HUES6 (cell line): ENCODE measurements around the gene CNIH2.
"Not testable (repeated sequence)": the region's sequence is repeated elsewhere in the genome, so short reads cannot be mapped to it uniquely, and the experiment has no call there.

Experiments
- H3K27ac ChIP-seq: 2 replicates; pipeline ENCODE4 v1.7.0; 2013; ENCODE audit warnings: low read depth, mild to moderate bottlenecking, low read length, inconsistent platforms
- H3K27me3 ChIP-seq: 2 replicates; pipeline ENCODE4 v1.6.1; 2013; ENCODE audit warnings: low read length; ENCODE audit not compliant: control insufficient read depth, insufficient read depth
- H3K36me3 ChIP-seq: 2 replicates; pipeline ENCODE4 v1.6.1; 2013; ENCODE audit warnings: low read length; ENCODE audit not compliant: control insufficient read depth, insufficient read depth
- H3K4me1 ChIP-seq: 2 replicates; pipeline ENCODE4 v1.6.1; 2013; ENCODE audit warnings: low read length; ENCODE audit not compliant: control insufficient read depth, insufficient read depth
- H3K4me3 ChIP-seq: 2 replicates; pipeline ENCODE4 v1.5.1; 2013; ENCODE audit warnings: low read depth, low read length
- H3K9ac ChIP-seq: one replicate; pipeline ENCODE4 v1.6.1; 2013; ENCODE audit warnings: mild to moderate bottlenecking, low read length
- H3K9me3 ChIP-seq: 2 replicates; pipeline ENCODE4 v1.6.1; 2013; ENCODE audit warnings: low read depth, low read length; ENCODE audit not compliant: control insufficient read depth, insufficient read depth

Gene CNIH2

GRCh38 chr11:66267039-66267378, 11.0 kb upstream of the CNIH2 start:
- H3K4me3 ChIP-seq: peak overlapping the region; percentile 75
- peak overlapping the region; percentile 7 for H3K9ac ChIP-seq
- H3K27ac ChIP-seq: no peak overlapping the region
- H3K9me3 ChIP-seq: no peaks in the 10 kb centered on the region
- H3K36me3 ChIP-seq: peaks cover 45% of the 10 kb centered on the region
- no peaks in the 10 kb centered on the region for H3K4me1 ChIP-seq
- H3K27me3 ChIP-seq: no peaks in the 10 kb centered on the region

- no peaks in the 10 kb centered on the region for H3K4me1 ChIP-seq
- no peak overlapping the region for H3K27ac ChIP-seq
- no peaks in the 10 kb centered on the region for H3K27me3 ChIP-seq
- H3K9ac ChIP-seq: peak overlapping the region; percentile 65
- peaks cover 45% of the 10 kb centered on the region for H3K36me3 ChIP-seq
- peak overlapping the region; percentile 75 for H3K4me3 ChIP-seq
- H3K9me3 ChIP-seq: no peaks in the 10 kb centered on the region
These were observed 10.4 kb upstream of the CNIH2 start for GRCh38 chr11:66267379-66268243.

- Histone ChIP-seq H3K36me3 (peaks cover 45% of the 10 kb centered on the region), H3K4me3 (peak within 1 kb of the TSS; percentile 75), H3K4me1 (no peaks in the 10 kb centered on the region), H3K27me3 (no peaks in the 10 kb centered on the region), H3K9me3 (no peaks in the 10 kb centered on the region), H3K9ac (peak within 1 kb of the TSS; percentile 94), H3K27ac (peak within 1 kb of the TSS; percentile 92)
These were observed 9.6 kb upstream of the CNIH2 start, which contains the start of gene RAB1B for GRCh38 chr11:66268244-66268951. Gene RAB1B (plus strand): TSS chr11:66268639. CDS start chr11:66268680, 41 bp downstream.

GRCh38 chr11:66268952-66269905, 8.7 kb upstream of the CNIH2 start:
- peaks cover 45% of the 10 kb centered on the region for H3K36me3 ChIP-seq
- H3K9me3 ChIP-seq: no peaks in the 10 kb centered on the region
- H3K27me3 ChIP-seq: no peaks in the 10 kb centered on the region
- H3K27ac ChIP-seq: peak overlapping the region; percentile 92
- peak overlapping the region; percentile 94 for H3K9ac ChIP-seq
- no peaks in the 10 kb centered on the region for H3K4me1 ChIP-seq
- peak overlapping the region; percentile 75 for H3K4me3 ChIP-seq

- Histone ChIP-seq H3K27ac (no peak overlapping the region), H3K27me3 (no peaks in the 10 kb centered on the region), H3K9ac (no peak overlapping the region), H3K4me3 (no peak overlapping the region), H3K36me3 (peaks cover 48% of the 10 kb centered on the region), H3K9me3 (no peaks in the 10 kb centered on the region), H3K4me1 (no peaks in the 10 kb centered on the region)
These were observed 6.2 kb upstream of the CNIH2 start for GRCh38 chr11:66271816-66272215.

GRCh38 chr11:66272596-66272995, 5.4 kb upstream of the CNIH2 start:
- H3K36me3 ChIP-seq: peaks cover 48% of the 10 kb centered on the region

GRCh38 chr11:66274219-66274618, 3.8 kb upstream of the CNIH2 start:
- H3K4me1 ChIP-seq: peaks cover 7% of the 10 kb centered on the region
- H3K9me3 ChIP-seq: no peaks in the 10 kb centered on the region
- peaks cover 4% of the 10 kb centered on the region; the same call in 1 of the 2 replicates for H3K27me3 ChIP-seq
- no peak overlapping the region for H3K9ac ChIP-seq
- no peak overlapping the region for H3K27ac ChIP-seq
- no peak overlapping the region for H3K4me3 ChIP-seq
- peaks cover 48% of the 10 kb centered on the region for H3K36me3 ChIP-seq

More at GRCh38 chr11:66272596-66272995, 5.4 kb upstream of the CNIH2 start:
- Histone ChIP-seq H3K27ac (no peak overlapping the region), H3K9ac (no peak overlapping the region), H3K4me3 (no peak overlapping the region), H3K27me3 (no peaks in the 10 kb centered on the region), H3K9me3 (no peaks in the 10 kb centered on the region), H3K4me1 (peaks cover 3% of the 10 kb centered on the region; the same call in 1 of the 2 replicates)

GRCh38 chr11:66275396-66275795, 2.6 kb upstream of the CNIH2 start:
- Histone ChIP-seq H3K9ac (no peak overlapping the region), H3K9me3 (no peaks in the 10 kb centered on the region), H3K4me3 (no peak overlapping the region), H3K4me1 (peaks cover 12% of the 10 kb centered on the region), H3K36me3 (peaks cover 48% of the 10 kb centered on the region), H3K27me3 (peaks cover 16% of the 10 kb centered on the region), H3K27ac (no peak overlapping the region)

- H3K27ac ChIP-seq: no peak overlapping the region
- H3K27me3 ChIP-seq: peaks cover 17% of the 10 kb centered on the region
- H3K4me3 ChIP-seq: no peak overlapping the region
- no peak overlapping the region for H3K9ac ChIP-seq
- H3K36me3 ChIP-seq: peaks cover 48% of the 10 kb centered on the region
- no peaks in the 10 kb centered on the region for H3K9me3 ChIP-seq
- H3K4me1 ChIP-seq: peaks cover 15% of the 10 kb centered on the region
These were observed 1.9 kb upstream of the CNIH2 start for GRCh38 chr11:66275984-66276612.

GRCh38 chr11:66276619-66277018, 1.4 kb upstream of the CNIH2 start:
- peaks cover 47% of the 10 kb centered on the region for H3K36me3 ChIP-seq
- H3K9me3 ChIP-seq, H3K4me3 ChIP-seq, H3K9ac ChIP-seq, H3K27ac ChIP-seq: not testable (repeated sequence)
- H3K27me3 ChIP-seq: peaks cover 17% of the 10 kb centered on the region
- H3K4me1 ChIP-seq: peaks cover 17% of the 10 kb centered on the region
